GM18868 (cell line): ENCODE measurements around the gene LTB4R2.
A peak's percentile ranks its signal among the peaks of the same experiment; 100 is the strongest.

Experiments
- ATAC-seq: cut with Tn5 transposase; IDR thresholded peaks from one replicate; pipeline ENCODE4 v1.9.1; 2021; ENCODE audit warnings: mild to moderate bottlenecking, moderate library complexity; ENCODE audit not compliant: unreplicated experiment

The LTB4R2 gene

GRCh38 chr14:24309538-24310264 lies at the start of gene LTB4R2:
Gene LTB4R2, plus strand, starts transcription at chr14:24310140. Its CDS starts 525 bp downstream, at chr14:24310665.
- no peak for ATAC-seq

GRCh38 chr14:24260780-24261157 lies 49.2 kb upstream of the LTB4R2 start:
- no peak for ATAC-seq

GRCh38 chr14:24261256-24261968 lies 48.5 kb upstream of the LTB4R2 start:
- no peak for ATAC-seq

GRCh38 chr14:24261969-24262327 lies 48.0 kb upstream of the LTB4R2 start:
- ATAC-seq = no peak

GRCh38 chr14:24262821-24263733 lies 46.9 kb upstream of the LTB4R2 start, which contains the start of gene TGM1:
Gene TGM1, minus strand, starts transcription at chr14:24263177. Its CDS starts 825 bp downstream, at chr14:24262352.
- ATAC-seq = no peak

- no peak for ATAC-seq
These were observed 46.1 kb upstream of the LTB4R2 start for GRCh38 chr14:24263848-24264247.

GRCh38 chr14:24264298-24264697 lies 45.6 kb upstream of the LTB4R2 start:
- ATAC-seq = no peak

- no peak for ATAC-seq
These were observed 43.3 kb upstream of the LTB4R2 start for GRCh38 chr14:24266344-24267244.

- no peak for ATAC-seq
These were observed 42.4 kb upstream of the LTB4R2 start for GRCh38 chr14:24267516-24267915.

- ATAC-seq = no peak
These were observed 41.7 kb upstream of the LTB4R2 start for GRCh38 chr14:24268225-24268624.

GRCh38 chr14:24269368-24269767 lies 40.6 kb upstream of the LTB4R2 start:
- ATAC-seq = no peak

GRCh38 chr14:24269910-24270536 lies 39.9 kb upstream of the LTB4R2 start:
- ATAC-seq = no peak

GRCh38 chr14:24270537-24271133 lies 39.3 kb upstream of the LTB4R2 start:
- ATAC-seq = no peak

GRCh38 chr14:24271134-24271833 lies 38.7 kb upstream of the LTB4R2 start, which contains the start of gene RABGGTA:
Gene RABGGTA, minus strand, starts transcription at chr14:24271597. Its CDS starts 482 bp downstream, at chr14:24271115.
- ATAC-seq = peak; percentile 84

- ATAC-seq = no peak
These were observed 38.1 kb upstream of the LTB4R2 start for GRCh38 chr14:24271834-24272263.

GRCh38 chr14:24272467-24272866 lies 37.5 kb upstream of the LTB4R2 start:
- ATAC-seq = no peak

- ATAC-seq = no peak
These were observed 36.4 kb upstream of the LTB4R2 start for GRCh38 chr14:24273422-24273998.

GRCh38 chr14:24274101-24274543 lies 35.8 kb upstream of the LTB4R2 start:
- ATAC-seq = peak; percentile 49
